Mesendoderm (in vitro differentiated cells): ENCODE measurements around the gene HYAL4.
A peak's percentile ranks its signal among the peaks of the same experiment; 100 is the strongest.

Source experiments
- DNase-seq: peaks from one replicate; pipeline ENCODE4 v3.0.0; 2013
- H2AK5ac ChIP-seq: 2 replicates; pipeline ENCODE4 v1.6.1; 2013; ENCODE audit warnings: low read length, inconsistent platforms
- H2BK120ac ChIP-seq: 2 replicates; pipeline ENCODE4 v1.6.1; 2013; ENCODE audit warnings: low read depth, mild to moderate bottlenecking, low read length, moderate library complexity, mixed read lengths
- H2BK15ac ChIP-seq: replicated peaks from 2 replicates; pipeline ENCODE4 v1.6.1; 2013; ENCODE audit warnings: low read depth, mild to moderate bottlenecking, moderate library complexity
- H2BK5ac ChIP-seq: 2 replicates; pipeline ENCODE4 v1.6.1; 2013; ENCODE audit warnings: low read length, inconsistent platforms
- H3K18ac ChIP-seq: 2 replicates; pipeline ENCODE4 v1.6.1; 2013; ENCODE audit warnings: mild to moderate bottlenecking, low read length, mixed read lengths
- H3K23ac ChIP-seq: one replicate; pipeline ENCODE4 v1.6.1; 2013; ENCODE audit warnings: low read length
- H3K27ac ChIP-seq: 2 replicates; pipeline ENCODE4 v1.5.1; 2013; ENCODE audit warnings: low read depth, mild to moderate bottlenecking, inconsistent platforms, low read length, moderate library complexity
- H3K27me3 ChIP-seq: 2 replicates; pipeline ENCODE4 v1.6.1; 2013; ENCODE audit warnings: low read length, control low read depth, mild to moderate bottlenecking, inconsistent platforms; ENCODE audit not compliant: insufficient read depth, poor library complexity
- H3K36me3 ChIP-seq: 2 replicates; pipeline ENCODE4 v1.6.1; 2013; ENCODE audit warnings: low read length, inconsistent platforms; ENCODE audit not compliant: control insufficient read depth, insufficient read depth
- H3K4ac ChIP-seq: one replicate; pipeline ENCODE4 v1.6.1; 2013; ENCODE audit warnings: low read depth, mild to moderate bottlenecking, low read length, moderate library complexity
- H3K4me1 ChIP-seq: 2 replicates; pipeline ENCODE4 v1.6.1; 2013; ENCODE audit warnings: low read depth, low read length, inconsistent platforms; ENCODE audit not compliant: control insufficient read depth
- H3K4me2 ChIP-seq: 2 replicates; pipeline ENCODE4 v1.6.1; 2013; ENCODE audit warnings: low read length
- H3K4me3 ChIP-seq: 2 replicates; pipeline ENCODE4 v1.5.1; 2013; ENCODE audit warnings: mild to moderate bottlenecking, low read length
- H3K56ac ChIP-seq: one replicate; pipeline ENCODE4 v1.6.1; 2013; ENCODE audit warnings: low read length
- H3K79me1 ChIP-seq: 2 replicates; pipeline ENCODE4 v1.6.1; 2013; ENCODE audit warnings: low read length, inconsistent platforms
- H3K79me2 ChIP-seq: 2 replicates; pipeline ENCODE4 v1.6.1; 2013; ENCODE audit warnings: mild to moderate bottlenecking, low read length; ENCODE audit not compliant: control insufficient read depth, insufficient read depth
- H3K9ac ChIP-seq: 2 replicates; pipeline ENCODE4 v1.6.1; 2013; ENCODE audit warnings: low read length, inconsistent platforms
- H4K5ac ChIP-seq: one replicate; pipeline ENCODE4 v1.6.1; 2013; ENCODE audit warnings: low read length
- H4K8ac ChIP-seq: one replicate; pipeline ENCODE4 v1.6.1; 2013; ENCODE audit warnings: low read depth, mild to moderate bottlenecking, control low read depth, low read length, moderate library complexity
- WGBS: extraction: QIAGEN DNeasy Blood & Tissue Kit; methylation state at CpG from one replicate; pipeline ENCODE4 v1.1.7; 2013; ENCODE audit warnings: low lambda C conversion rate, missing lambda C conversion rate; ENCODE audit not compliant: insufficient coverage; ENCODE audit errors: extremely low coverage; 5-methylcytosine and 5-hydroxymethylcytosine counted together

The HYAL4 gene

GRCh38 chr7:123917878-123918277 is 72.9 kb downstream of the HYAL4 start:
- no peak overlapping the region for H3K4me2 ChIP-seq
- no peak for DNase-seq
- no peak overlapping the region for H4K8ac ChIP-seq
- H3K4me3 ChIP-seq = no peak overlapping the region
- H2AK5ac ChIP-seq = no peak overlapping the region
- no peaks in the 10 kb centered on the region for H3K79me2 ChIP-seq
- no peak overlapping the region for H2BK5ac ChIP-seq
- H3K23ac ChIP-seq = no peak overlapping the region
- no CpG with 5 or more reads among the region's 12 CpGs for WGBS
- no peaks in the 10 kb centered on the region for H3K36me3 ChIP-seq
- no peak overlapping the region for H3K4ac ChIP-seq
- H3K79me1 ChIP-seq = no peaks in the 10 kb centered on the region
- H2BK15ac ChIP-seq = no peak overlapping the region
- H4K5ac ChIP-seq = no peak overlapping the region
- H2BK120ac ChIP-seq = no peak overlapping the region
- H3K4me1 ChIP-seq = no peaks in the 10 kb centered on the region
- H3K27me3 ChIP-seq = no peaks in the 10 kb centered on the region
- no peak overlapping the region for H3K9ac ChIP-seq
- no peak overlapping the region for H3K56ac ChIP-seq
- no peak overlapping the region for H3K27ac ChIP-seq
- H3K18ac ChIP-seq = no peak overlapping the region

- no CpG with 5 or more reads among the region's 8 CpGs for WGBS
Measured at GRCh38 chr7:123918309-123918708, 73.3 kb downstream of the HYAL4 start.

GRCh38 chr7:123923599-123923998 is 78.6 kb downstream of the HYAL4 start:
- no peak for DNase-seq
- Histone ChIP-seq H3K4me3 (no peak overlapping the region), H3K4ac (no peak overlapping the region), H4K8ac (no peak overlapping the region), H2AK5ac (no peak overlapping the region), H3K79me2 (no peaks in the 10 kb centered on the region), H2BK15ac (no peak overlapping the region), H3K27me3 (no peaks in the 10 kb centered on the region), H3K79me1 (no peaks in the 10 kb centered on the region), H3K56ac (no peak overlapping the region), H3K18ac (no peak overlapping the region), H3K23ac (no peak overlapping the region), H3K9ac (no peak overlapping the region), H3K36me3 (no peaks in the 10 kb centered on the region), H2BK120ac (no peak overlapping the region), H3K4me1 (no peaks in the 10 kb centered on the region), H3K27ac (no peak overlapping the region), H3K4me2 (no peak overlapping the region), H4K5ac (no peak overlapping the region), H2BK5ac (no peak overlapping the region)
- WGBS = no CpG with 5 or more reads among the region's 4 CpGs

More at GRCh38 chr7:123918309-123918708, 73.3 kb downstream of the HYAL4 start:
- Histone ChIP-seq H3K23ac (no peak overlapping the region), H2BK120ac (no peak overlapping the region), H3K4ac (no peak overlapping the region), H4K8ac (no peak overlapping the region), H3K27ac (no peak overlapping the region), H3K79me2 (no peaks in the 10 kb centered on the region), H2BK15ac (no peak overlapping the region), H3K56ac (no peak overlapping the region), H3K4me2 (no peak overlapping the region), H3K9ac (no peak overlapping the region), H2BK5ac (no peak overlapping the region), H3K27me3 (no peaks in the 10 kb centered on the region), H3K36me3 (no peaks in the 10 kb centered on the region), H3K18ac (no peak overlapping the region), H2AK5ac (no peak overlapping the region), H3K4me3 (no peak overlapping the region), H4K5ac (no peak overlapping the region), H3K79me1 (no peaks in the 10 kb centered on the region), H3K4me1 (no peaks in the 10 kb centered on the region)
- DNase-seq = no peak

- H2AK5ac ChIP-seq = no peak within 1 kb of the TSS
- H3K56ac ChIP-seq = no peak within 1 kb of the TSS
- H3K4me3 ChIP-seq = no peak within 1 kb of the TSS
- no peak for DNase-seq
- H4K8ac ChIP-seq = no peak within 1 kb of the TSS
- no peak within 1 kb of the TSS for H3K4ac ChIP-seq
- H2BK15ac ChIP-seq = no peak within 1 kb of the TSS
- H3K4me1 ChIP-seq = peaks cover 2% of the 10 kb centered on the region
- no peak within 1 kb of the TSS for H3K9ac ChIP-seq
- H3K27me3 ChIP-seq = no peaks in the 10 kb centered on the region
- H3K79me2 ChIP-seq = no peaks in the 10 kb centered on the region
- no peak within 1 kb of the TSS for H2BK120ac ChIP-seq
- no peak within 1 kb of the TSS for H3K23ac ChIP-seq
- no peak within 1 kb of the TSS for H3K4me2 ChIP-seq
- H4K5ac ChIP-seq = no peak within 1 kb of the TSS
- H3K27ac ChIP-seq = no peak within 1 kb of the TSS
- H2BK5ac ChIP-seq = no peak within 1 kb of the TSS
- H3K36me3 ChIP-seq = no peaks in the 10 kb centered on the region
- no peaks in the 10 kb centered on the region for H3K79me1 ChIP-seq
- peak within 1 kb of the TSS; percentile 18 for H3K18ac ChIP-seq
Measured at GRCh38 chr7:123924941-123925340, 80.0 kb downstream of the HYAL4 start, which contains the start of gene SPAM1. Gene SPAM1, plus strand, starts transcription at chr7:123925241. Its CDS starts 28,330 bp downstream, at chr7:123953571.
